Measurements from ENCODE around the gene CELF2.
A peak's percentile ranks its signal among the peaks of the same experiment; 100 is the strongest.

Gene CELF2

GRCh38 chr10:11301571-11302111 is 284.0 kb downstream of the CELF2 start:
- no peak for TF ChIP-seq POLR2AphosphoS5 (IDR thresholded peaks at IDR 0.05; ENCODE audit: low read depth, low read length)
- no peak for TF ChIP-seq TAF1 (IDR thresholded peaks at IDR 0.05; ENCODE audit: borderline replicate concordance, insufficient read depth, low read length)
- no peak for TF ChIP-seq FOXP2 (optimal IDR thresholded peaks at IDR 0.05; ENCODE audit: borderline replicate concordance, extremely low read depth, extremely low read length, insufficient read depth)
- TF ChIP-seq REST (IDR thresholded peaks at IDR 0.05; ENCODE audit: insufficient read depth in 1 of 2, low read depth in 2 of 2, low read length in 2 of 2) = no peak
- TF ChIP-seq SIN3A (IDR thresholded peaks at IDR 0.05; ENCODE audit: borderline replicate concordance, insufficient read depth, low read length) = no peak

GRCh38 chr10:11302181-11302580 is 284.5 kb downstream of the CELF2 start:
- TF ChIP-seq SIN3A (IDR thresholded peaks at IDR 0.05; ENCODE audit: borderline replicate concordance, insufficient read depth, low read length) = no peak
- no peak for TF ChIP-seq REST (IDR thresholded peaks at IDR 0.05; ENCODE audit: insufficient read depth in 1 of 2, low read depth in 2 of 2, low read length in 2 of 2)
- no peak for TF ChIP-seq TAF1 (IDR thresholded peaks at IDR 0.05; ENCODE audit: borderline replicate concordance, insufficient read depth, low read length)
- no peak for TF ChIP-seq FOXP2 (optimal IDR thresholded peaks at IDR 0.05; ENCODE audit: borderline replicate concordance, extremely low read depth, extremely low read length, insufficient read depth)
- no peak for TF ChIP-seq POLR2AphosphoS5 (IDR thresholded peaks at IDR 0.05; ENCODE audit: low read depth, low read length)

- TF ChIP-seq POLR2AphosphoS5 (IDR thresholded peaks at IDR 0.05; ENCODE audit: low read depth, low read length) = peak; percentile 15; the same call in 1 of the 2 replicates
- TF ChIP-seq TAF1 (IDR thresholded peaks at IDR 0.05; ENCODE audit: borderline replicate concordance, insufficient read depth, low read length) = no peak
These were observed 285.9 kb downstream of the CELF2 start for GRCh38 chr10:11303361-11304170.

GRCh38 chr10:11304906-11305585 is 287.4 kb downstream of the CELF2 start:
- TF ChIP-seq POLR2AphosphoS5 (IDR thresholded peaks at IDR 0.05; ENCODE audit: low read depth, low read length) = no peak
- no peak for TF ChIP-seq TAF1 (IDR thresholded peaks at IDR 0.05; ENCODE audit: borderline replicate concordance, insufficient read depth, low read length)
- no peak for TF ChIP-seq FOXP2 (optimal IDR thresholded peaks at IDR 0.05; ENCODE audit: borderline replicate concordance, extremely low read depth, extremely low read length, insufficient read depth)
- TF ChIP-seq SIN3A (IDR thresholded peaks at IDR 0.05; ENCODE audit: borderline replicate concordance, insufficient read depth, low read length) = no peak
- TF ChIP-seq REST (IDR thresholded peaks at IDR 0.05; ENCODE audit: insufficient read depth in 1 of 2, low read depth in 2 of 2, low read length in 2 of 2) = no peak

- TF ChIP-seq SIN3A (IDR thresholded peaks at IDR 0.05; ENCODE audit: borderline replicate concordance, insufficient read depth, low read length) = no peak
These were observed 288.3 kb downstream of the CELF2 start for GRCh38 chr10:11305825-11306593.

Measured in PFSK-1 (cell line).